Mesenteric fat pad (tissue), 1 donor: ENCODE measurements around the gene RNF41. TPM values are rescaled to one million over a fixed set of nuclear protein-coding genes. Genes with fewer than 3 reads are reported as not detected.
"Not testable (repeated sequence)": the region's sequence is repeated elsewhere in the genome, so short reads cannot be mapped to it uniquely, and the experiment has no call there.

Experiments used
- DNase-seq: peaks from one replicate; pipeline ENCODE4 v3.0.0-alpha.2; 2020; ENCODE audit warnings: low spot score
- total RNA-seq: library from RNA; stranded (reverse); fragmentation: NEBNext Ultra II Directional; extraction: Animal tissue kit (Norgen Biotek cat#: 25700); gene quantifications from one replicate; pipeline ENCODE4 v1.2.1, GENCODE V29; 2021
- donor health status: DM: yes; HTN: yes; CAD: no.

The RNF41 gene
- total RNA-seq, 1 donor from 2014 or later = 93.8 TPM

- no peak for DNase-seq
Measured at GRCh38 chr12:56172839-56173238, 48.9 kb downstream of the RNF41 start.

DNA sequence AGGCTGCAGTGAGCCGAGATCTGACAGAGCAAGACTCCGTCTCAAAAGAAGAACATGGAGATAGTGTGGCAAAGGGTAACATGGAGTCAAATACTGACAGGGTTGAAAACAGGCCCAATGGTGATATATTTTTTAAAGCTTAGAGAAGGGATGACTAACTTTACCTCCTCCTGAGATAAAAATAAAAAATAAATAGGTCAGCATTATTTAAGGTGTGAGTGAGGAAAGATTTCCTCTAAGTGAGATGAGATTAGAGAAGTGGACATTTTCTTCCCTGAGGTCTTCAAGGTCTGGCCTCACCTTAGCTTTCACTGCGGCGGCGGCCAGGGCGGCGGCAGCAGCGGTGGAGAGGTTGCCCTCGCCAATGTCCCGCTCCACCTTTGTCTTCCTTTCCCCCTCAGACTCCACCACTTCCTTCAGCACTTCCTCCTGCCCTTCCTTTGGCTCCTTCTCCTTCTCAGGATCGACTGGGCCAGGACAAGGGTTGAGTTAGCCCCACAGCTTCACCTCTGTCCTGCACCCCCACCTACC, 52.4 kb downstream of the RNF41 start:
- no peak for DNase-seq

GRCh38 chr12:56165369-56165768, 56.4 kb downstream of the RNF41 start:
- no peak for DNase-seq

- no peak for DNase-seq
Measured at GRCh38 chr12:56164345-56164729, 57.4 kb downstream of the RNF41 start.

DNA sequence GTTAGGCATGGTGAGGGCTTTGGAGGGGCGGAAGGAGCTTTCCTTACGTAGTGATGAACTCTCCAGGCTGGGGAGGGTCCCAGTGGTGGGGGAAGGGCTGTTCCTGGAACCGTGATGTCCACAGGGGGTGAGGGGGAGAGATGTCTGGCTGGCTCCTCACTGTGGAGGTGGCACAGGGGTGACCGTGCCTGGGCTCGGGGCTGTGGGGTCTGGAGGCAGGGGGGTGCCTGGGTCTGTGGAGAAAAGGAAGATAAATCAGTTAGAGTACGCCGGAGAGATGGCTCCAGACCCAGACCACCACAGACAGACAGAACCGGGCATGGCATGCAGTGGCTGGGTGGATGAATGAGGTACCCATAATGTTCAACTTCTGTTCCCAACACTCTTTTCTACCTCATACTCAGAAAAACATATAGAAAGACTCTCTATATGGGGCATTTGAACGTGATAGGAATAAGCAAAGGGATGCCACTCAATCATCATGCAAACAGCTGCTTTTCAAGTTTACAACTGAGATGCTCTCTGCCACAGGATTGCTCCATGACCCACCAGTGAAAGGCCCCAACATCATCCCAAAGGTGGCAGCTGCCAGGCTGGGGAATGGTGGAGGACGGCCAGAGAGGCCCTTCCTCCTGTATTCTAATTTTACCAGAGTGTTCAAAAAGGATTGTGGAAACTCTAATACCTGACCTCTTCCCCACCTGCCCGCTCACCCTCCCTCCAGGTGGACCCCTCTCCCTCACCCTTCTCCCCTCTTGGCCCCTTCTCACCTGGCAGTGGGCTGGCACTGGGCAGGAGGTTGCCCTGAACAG, 58.0 kb downstream of the RNF41 start:
- DNase-seq = no peak

GRCh38 chr12:56162468-56163290, 59.0 kb downstream of the RNF41 start:
- DNase-seq = no peak

GRCh38 chr12:56161690-56162351, 59.9 kb downstream of the RNF41 start:
- DNase-seq = no peak

- no peak for DNase-seq
Measured at GRCh38 chr12:56160894-56161689, 60.6 kb downstream of the RNF41 start.

DNA sequence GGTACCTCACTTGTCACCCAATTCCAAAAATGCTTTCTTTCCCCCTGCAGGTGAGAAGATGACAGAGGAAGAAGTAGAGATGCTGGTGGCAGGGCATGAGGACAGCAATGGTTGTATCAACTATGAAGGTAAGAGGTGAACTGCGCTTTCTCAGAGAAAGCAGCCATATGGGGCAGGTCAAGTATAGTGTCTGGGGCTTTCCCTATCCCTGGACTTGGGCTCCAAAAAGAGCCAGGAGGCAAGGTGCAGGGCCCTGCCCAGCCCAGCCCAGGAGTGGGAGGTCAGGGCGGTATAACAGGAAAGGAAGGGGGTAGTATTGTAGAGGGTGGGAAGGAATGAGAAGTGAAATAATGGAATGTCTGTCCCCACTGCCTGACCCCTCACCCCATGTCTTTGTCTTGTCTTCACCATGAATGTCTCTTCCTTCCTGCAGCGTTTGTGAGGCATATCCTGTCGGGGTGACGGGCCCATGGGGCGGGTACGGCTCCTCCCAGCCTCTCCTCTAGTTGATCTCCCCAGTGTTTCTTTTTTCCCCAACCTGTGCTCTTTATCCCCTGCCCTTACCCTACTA, 61.4 kb downstream of the RNF41 start:
- DNase-seq = no peak

GRCh38 chr12:56159482-56160192, 62.1 kb downstream of the RNF41 start:
- no peak for DNase-seq

DNA sequence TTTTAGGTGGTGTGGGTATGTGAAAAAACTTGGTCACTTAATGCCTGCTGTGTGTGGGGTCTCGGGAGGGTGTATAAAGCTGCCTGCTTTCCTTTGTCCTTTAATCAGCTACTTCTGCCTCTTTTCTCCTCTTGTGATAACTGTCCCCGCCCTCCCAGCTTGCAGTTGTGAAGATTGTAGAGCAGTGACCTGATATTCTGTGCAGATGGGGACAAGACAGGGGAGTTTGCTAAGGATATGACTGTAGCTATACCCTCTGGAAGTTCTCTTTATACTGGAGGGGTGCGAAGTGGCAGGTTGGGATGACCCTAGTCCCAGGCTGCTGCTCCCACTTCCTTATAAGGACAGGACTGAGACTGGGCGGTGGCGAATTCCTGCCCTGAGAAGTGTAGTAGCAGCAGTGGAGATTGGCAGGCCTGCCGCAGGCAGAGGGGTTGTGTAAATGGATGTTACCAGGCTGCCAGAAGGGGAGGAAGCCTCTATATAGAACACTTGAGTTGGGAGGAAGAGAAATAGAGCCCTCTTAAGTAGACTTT, 62.7 kb downstream of the RNF41 start:
- no peak for DNase-seq

- DNase-seq = peak; percentile 96
Measured at GRCh38 chr12:56158029-56158925, 63.4 kb downstream of the RNF41 start, which contains the start of gene MYL6. Gene MYL6, plus strand, starts transcription at chr12:56158359. Its CDS starts 43 bp downstream, at chr12:56158402.

GRCh38 chr12:56157201-56158028, 64.3 kb downstream of the RNF41 start:
- DNase-seq = no peak

- DNase-seq = not testable (repeated sequence)
Measured at GRCh38 chr12:56156464-56157200, 65.1 kb downstream of the RNF41 start.

DNA sequence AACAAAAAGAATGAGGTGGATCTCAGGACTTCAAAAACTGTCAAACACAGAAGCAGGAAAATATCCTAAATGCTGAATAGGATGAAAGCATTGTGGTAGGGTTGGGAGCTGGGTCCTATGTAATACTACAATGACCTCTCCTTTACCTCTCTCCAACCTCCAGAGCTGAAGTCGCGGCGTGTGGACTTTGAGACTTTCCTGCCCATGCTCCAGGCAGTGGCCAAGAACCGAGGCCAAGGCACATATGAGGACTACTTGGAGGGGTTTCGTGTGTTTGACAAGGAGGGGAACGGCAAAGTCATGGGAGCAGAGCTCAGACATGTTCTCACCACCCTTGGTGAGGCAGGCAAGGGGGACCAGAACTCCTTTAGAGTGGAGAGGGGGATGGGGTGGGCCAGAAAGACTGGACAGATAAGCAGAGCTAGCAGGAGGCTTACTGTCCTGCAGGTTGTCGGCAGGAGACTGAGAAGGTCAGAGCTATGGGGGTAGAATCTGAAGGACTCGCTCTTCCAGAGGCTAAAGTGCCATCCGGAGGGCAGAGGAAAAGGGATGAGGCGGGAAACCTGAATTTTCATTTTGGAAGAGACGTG, 66.4 kb downstream of the RNF41 start:
- DNase-seq = no peak

- DNase-seq = no peak
Measured at GRCh38 chr12:56154818-56155217, 66.9 kb downstream of the RNF41 start.
